Measurements from ENCODE around the gene MAPK8IP2.

MAPK8IP2 gene

GRCh38 chr22:50626850-50627641, 26.5 kb downstream of the MAPK8IP2 start:
- no peak for TF ChIP-seq CTCF (IDR thresholded peaks at IDR 0.05; ENCODE audit: low read depth, low read length, missing control alignments)
- H3K4me3 ChIP-seq (ENCODE audit: low read depth, low read length), result peak overlapping the region; percentile 83
- in situ Hi-C loops (cut with HindIII; ENCODE audit: low sequenced_read_pairs), result loop anchor here (5.0 kb wide), 1 partner anchor 50 kb away; the partner anchor contains the start of gene CPT1B
- DNase-seq (ENCODE audit: low read depth), result no peak

GRCh38 chr22:50627642-50628542, 27.3 kb downstream of the MAPK8IP2 start, which contains the start of gene ARSA:
Gene ARSA (minus strand): TSS chr22:50628152. CDS start chr22:50627779, 373 bp downstream.
- DNase-seq (ENCODE audit: low read depth), result peak; percentile 38
- in situ Hi-C loops (cut with HindIII; ENCODE audit: low sequenced_read_pairs), result loop anchor here (5.0 kb wide), 1 partner anchor 51 kb away; the partner anchor contains the start of gene CPT1B
- peak within 1 kb of the TSS; percentile 83 for H3K4me3 ChIP-seq (ENCODE audit: low read depth, low read length)
- peak; percentile 19 for TF ChIP-seq CTCF (IDR thresholded peaks at IDR 0.05; ENCODE audit: low read depth, low read length, missing control alignments)

GRCh38 chr22:50628543-50629134, 28.0 kb downstream of the MAPK8IP2 start:
- in situ Hi-C loops (cut with HindIII; ENCODE audit: low sequenced_read_pairs), result loop anchor here (5.0 kb wide), 1 partner anchor 51 kb away; the partner anchor contains the start of gene CPT1B
- no peak for TF ChIP-seq CTCF (IDR thresholded peaks at IDR 0.05; ENCODE audit: low read depth, low read length, missing control alignments)
- DNase-seq (ENCODE audit: low read depth), result no peak
- peak overlapping the region; percentile 83 for H3K4me3 ChIP-seq (ENCODE audit: low read depth, low read length)

GRCh38 chr22:50630376-50630775, 29.8 kb downstream of the MAPK8IP2 start:
- in situ Hi-C loops (cut with HindIII; ENCODE audit: low sequenced_read_pairs), result no loop called here
- no peak overlapping the region for H3K4me3 ChIP-seq (ENCODE audit: low read depth, low read length)
- no peak for TF ChIP-seq CTCF (IDR thresholded peaks at IDR 0.05; ENCODE audit: low read depth, low read length, missing control alignments)
- DNase-seq (ENCODE audit: low read depth), result no peak

GRCh38 chr22:50633086-50633485, 32.5 kb downstream of the MAPK8IP2 start:
- in situ Hi-C loops (cut with HindIII; ENCODE audit: low sequenced_read_pairs), result no loop called here
- no peak for TF ChIP-seq CTCF (IDR thresholded peaks at IDR 0.05; ENCODE audit: low read depth, low read length, missing control alignments)
- no peak for DNase-seq (ENCODE audit: low read depth)
- no peak overlapping the region for H3K4me3 ChIP-seq (ENCODE audit: low read depth, low read length)

- in situ Hi-C loops (cut with HindIII; ENCODE audit: low sequenced_read_pairs), result no loop called here
- H3K4me3 ChIP-seq (ENCODE audit: low read depth, low read length), result no peak overlapping the region
- DNase-seq (ENCODE audit: low read depth), result no peak
Measured at GRCh38 chr22:50633771-50634170, 33.2 kb downstream of the MAPK8IP2 start.

More at GRCh38 chr22:50633771-50634170, 33.2 kb downstream of the MAPK8IP2 start:
- TF ChIP-seq CTCF (IDR thresholded peaks at IDR 0.05; ENCODE audit: low read depth, low read length, missing control alignments), result no peak
